GM19372 (cell line): ENCODE measurements around the gene GOLGA3.
"Not testable (repeated sequence)": the region's sequence is repeated elsewhere in the genome, so short reads cannot be mapped to it uniquely, and the experiment has no call there.

Experiments used
- ATAC-seq: cut with Tn5 transposase; IDR thresholded peaks from one replicate; pipeline ENCODE4 v1.9.1; 2021; ENCODE audit warnings: mild to moderate bottlenecking, low read depth, moderate library complexity; ENCODE audit not compliant: unreplicated experiment

Gene GOLGA3

DNA sequence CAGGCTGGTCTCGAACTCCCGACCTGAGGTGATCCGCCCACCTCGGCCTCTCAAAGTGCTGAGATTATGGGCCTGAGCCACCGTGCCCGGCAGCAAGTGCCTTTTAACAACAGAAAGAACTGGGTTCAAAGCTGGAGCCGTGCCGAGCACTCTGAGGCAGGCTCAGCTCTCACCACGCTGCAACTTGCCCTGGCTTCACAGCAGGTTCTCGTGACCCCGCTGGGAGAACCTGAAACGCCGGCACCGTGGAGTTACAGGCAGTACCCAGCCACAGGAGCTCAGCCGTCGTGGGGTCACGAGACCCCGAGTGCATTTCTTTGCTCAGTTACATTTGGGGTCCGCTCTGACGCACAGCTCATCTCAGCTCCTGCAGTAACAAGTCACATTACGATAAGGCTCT is 14.4 kb downstream of the GOLGA3 start:
- no peak for ATAC-seq

DNA sequence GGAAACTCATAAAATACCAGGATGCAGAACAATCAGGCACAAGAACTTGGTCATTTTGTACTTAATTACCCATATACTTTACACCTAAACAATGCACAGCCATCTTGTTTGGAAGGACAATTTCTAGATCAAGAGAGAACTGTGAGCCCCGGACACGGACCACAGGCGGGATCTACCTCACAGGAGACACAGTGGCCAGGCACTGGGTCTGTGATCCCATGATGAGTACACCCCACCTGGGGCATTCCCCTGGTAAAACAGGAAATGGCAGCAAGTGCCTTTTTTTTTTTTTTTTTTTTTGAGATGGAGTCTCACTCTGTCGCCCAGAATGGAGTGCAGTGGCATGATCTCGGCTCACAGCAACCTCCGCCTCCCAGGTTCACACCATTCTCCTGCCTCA is 15.2 kb downstream of the GOLGA3 start:
- no peak for ATAC-seq

DNA sequence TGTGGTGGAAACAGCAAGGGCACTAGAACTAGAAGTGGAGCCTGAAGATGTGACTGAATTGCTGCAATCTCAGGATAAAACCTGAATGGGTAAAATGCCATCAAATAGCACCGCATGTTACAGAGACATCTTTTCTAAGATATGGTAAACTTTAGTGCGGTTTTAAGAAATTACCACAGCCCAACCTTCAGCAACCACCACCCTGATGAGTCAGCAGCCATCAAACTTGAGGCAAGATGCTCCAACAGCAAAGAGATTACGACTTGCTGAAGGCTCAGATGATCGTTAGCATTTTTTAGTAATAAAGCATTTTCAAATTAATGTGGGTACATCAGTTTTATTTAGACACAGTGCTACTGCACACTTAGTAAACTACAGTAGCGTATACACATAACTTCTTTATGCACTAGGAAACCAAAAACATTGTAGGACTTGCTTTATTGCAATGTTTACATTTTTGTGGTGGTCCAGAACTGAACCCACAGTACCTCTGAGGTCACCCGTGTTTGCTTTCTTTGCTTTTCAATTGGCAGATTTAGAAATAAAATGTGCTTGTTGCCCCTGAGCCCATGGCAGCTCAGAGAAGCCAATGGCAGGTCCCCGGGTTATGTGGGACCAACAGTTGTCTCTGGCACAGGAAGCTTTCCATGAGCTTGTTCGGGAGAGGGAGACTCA is 15.9 kb downstream of the GOLGA3 start:
- ATAC-seq = no peak

DNA sequence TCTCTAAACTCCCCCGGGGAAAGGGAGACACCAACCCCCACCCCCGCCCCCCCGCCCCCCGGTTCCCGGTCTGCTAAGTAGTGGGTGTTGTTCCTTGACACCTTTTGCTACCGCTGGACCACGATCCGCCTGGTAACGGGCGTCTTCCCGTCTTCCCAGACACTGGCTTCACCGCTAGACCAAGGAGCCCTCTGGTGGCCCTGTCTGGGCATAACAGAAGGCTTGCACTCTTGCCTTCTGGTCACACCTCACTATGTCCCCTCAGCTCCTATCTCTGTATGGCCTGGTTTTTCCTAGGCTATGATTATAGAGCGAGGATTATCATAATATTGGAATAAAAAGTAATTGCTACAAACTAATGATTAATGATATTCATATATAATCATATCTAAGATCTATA is 19.3 kb downstream of the GOLGA3 start:
- not testable (repeated sequence) for ATAC-seq

DNA sequence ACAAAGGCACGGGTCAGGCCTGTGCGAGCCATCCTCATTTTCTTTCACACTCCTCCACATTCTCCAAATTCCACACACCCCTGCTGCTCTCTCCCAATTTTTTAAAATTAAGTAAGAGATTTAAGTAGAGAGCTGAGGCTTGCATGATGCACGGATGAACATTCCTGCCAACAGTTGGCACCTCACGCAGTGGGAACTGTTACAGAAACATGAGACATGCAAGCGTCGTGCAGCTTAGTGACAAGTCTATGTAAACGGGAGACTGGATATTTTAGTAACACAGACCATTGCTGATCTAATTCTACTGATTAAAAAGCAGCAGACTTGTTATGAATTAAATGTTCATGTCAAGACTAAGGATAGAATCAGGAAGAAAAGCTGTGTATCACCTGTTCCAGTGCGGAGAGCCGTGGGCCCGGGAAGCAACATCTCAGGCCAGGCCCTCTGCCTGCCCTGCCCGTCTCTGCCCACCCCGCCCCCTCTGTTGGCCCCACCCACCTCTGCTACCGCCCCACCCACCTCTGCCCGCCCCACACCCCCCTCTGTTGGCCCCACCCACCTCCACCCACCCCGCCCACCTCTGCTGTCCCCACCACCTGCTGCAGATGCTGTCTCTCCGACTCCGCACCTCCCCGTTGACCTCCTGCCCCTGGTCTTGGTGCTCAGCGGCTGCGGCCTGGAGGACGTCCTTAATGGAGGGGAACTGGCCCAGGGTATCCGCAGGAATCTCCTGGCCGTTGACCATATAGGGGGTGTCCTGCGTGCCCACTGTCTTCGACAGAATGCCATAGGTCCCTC is 21.2 kb downstream of the GOLGA3 start:
- ATAC-seq = no peak

DNA sequence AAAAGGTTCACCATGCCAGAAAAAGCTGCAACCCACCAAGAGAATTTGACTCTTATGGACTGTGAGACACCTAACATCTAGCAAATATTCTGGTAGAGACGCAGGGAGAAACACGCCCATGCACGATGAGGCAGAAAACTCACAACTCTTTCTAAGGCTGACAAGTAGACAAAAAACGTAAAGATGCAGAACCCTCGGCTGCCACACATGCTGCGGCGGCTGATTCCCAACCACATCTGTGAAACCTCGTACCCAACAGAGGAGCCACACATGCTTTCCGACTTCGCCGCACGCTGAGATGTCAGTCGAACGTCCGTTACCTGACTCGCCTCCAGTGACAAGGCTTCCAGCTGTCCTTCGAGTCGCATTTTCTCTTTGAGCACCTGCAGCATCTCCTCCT is 21.8 kb downstream of the GOLGA3 start:
- no peak for ATAC-seq

GRCh38 chr12:132804426-132804861 is 24.2 kb downstream of the GOLGA3 start:
- no peak for ATAC-seq

GRCh38 chr12:132803888-132804287 is 24.8 kb downstream of the GOLGA3 start:
- ATAC-seq = no peak

GRCh38 chr12:132803125-132803524 is 25.5 kb downstream of the GOLGA3 start:
- no peak for ATAC-seq

DNA sequence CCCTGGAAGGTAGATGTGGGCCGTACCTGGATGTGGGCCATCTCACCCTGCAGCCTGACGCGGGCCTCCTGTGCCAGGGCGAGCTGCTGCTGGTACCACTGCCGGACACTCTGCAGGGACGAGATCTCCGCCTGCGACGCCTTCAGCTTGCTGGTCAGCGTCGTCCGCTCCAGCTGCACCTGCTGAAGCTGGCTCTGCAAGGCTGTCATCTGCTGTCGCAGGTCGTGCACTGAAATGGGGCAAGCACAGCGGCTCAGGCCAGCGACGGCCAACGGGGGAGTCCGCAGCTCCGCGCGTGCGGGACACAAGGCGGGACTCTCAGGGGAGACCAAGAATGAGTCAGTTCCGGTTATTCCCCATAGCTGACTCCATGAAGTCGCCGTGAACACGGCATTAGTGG is 26.9 kb downstream of the GOLGA3 start:
- ATAC-seq = no peak

GRCh38 chr12:132798836-132799235 is 29.8 kb downstream of the GOLGA3 start:
- no peak for ATAC-seq

- no peak for ATAC-seq
Observed at GRCh38 chr12:132797820-132798570, 30.7 kb downstream of the GOLGA3 start.

DNA sequence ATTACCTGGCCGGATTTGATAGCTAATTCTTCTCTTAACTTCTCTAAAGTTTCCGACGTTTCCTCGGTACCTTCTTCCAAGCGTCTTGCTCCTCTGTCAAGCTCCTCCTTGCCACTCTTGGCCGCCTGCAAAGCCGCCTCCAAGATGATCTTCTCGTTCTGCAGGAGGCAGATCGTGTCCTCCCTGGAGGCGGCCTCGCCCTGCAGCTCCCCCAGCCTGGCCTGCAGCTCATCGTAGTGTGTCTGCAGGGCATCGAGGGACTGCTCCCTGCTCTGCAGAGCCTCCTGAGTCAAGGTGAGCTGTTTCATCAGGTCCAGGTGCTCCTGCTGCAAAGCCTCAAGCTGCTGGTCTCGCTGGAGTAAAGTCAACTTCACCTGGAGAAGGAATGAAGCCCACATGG is 32.8 kb downstream of the GOLGA3 start:
- ATAC-seq = no peak

GRCh38 chr12:132791940-132792339 is 36.7 kb downstream of the GOLGA3 start:
- not testable (repeated sequence) for ATAC-seq

GRCh38 chr12:132789099-132789471 is 39.6 kb downstream of the GOLGA3 start:
- ATAC-seq = no peak

DNA sequence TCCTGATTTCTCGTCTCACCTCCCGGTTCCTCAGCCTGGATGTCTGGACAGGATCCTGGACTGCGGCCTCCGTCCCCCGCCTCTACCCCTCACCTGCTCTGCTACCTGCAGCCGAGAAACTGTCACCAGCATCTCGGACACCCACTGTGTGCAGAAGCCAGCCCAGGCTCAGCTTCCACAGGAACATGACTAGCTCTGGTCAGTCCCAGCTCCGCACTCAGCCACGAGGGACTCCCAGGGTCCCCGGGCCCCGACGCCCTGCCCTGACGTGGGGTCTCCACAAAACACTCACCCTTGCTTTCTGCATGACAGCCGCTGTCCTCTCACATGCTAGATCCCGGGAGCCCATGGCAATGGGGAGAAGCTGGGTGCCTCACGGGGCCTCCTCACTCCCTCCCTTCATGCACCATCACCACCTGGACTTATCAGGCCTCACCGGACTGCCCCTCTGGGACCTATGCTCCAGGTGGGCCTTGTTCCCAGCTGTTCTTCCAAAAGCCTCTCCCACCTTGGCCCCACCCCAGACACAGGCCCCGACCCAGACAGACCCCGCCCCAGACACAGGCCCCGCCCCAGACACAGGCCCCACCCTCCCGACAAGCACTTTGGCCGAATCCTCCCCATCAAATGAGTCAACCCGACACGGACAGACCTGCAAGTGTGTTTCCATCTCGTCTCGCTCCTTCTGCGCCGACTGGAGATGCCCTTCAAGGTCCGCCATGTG is 40.1 kb downstream of the GOLGA3 start:
- no peak for ATAC-seq

GRCh38 chr12:132787877-132788276 is 40.8 kb downstream of the GOLGA3 start:
- no peak for ATAC-seq

GRCh38 chr12:132786192-132786591 is 42.5 kb downstream of the GOLGA3 start:
- no peak for ATAC-seq

DNA sequence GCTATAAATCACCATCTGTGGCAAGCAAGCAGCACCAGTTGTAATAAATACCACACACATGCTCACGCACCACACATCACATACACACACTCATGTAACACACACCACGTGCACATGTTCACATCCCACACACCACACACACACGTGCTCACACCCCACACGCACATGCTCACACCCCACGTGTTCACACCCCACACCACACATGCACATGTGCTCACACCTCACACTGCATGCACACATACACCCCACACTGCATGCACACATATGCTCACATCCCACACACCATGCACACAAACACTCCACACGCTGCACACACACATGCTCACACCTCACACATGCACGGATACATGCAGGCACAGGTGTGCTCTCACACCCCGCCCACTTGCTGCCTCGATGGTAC is 44.1 kb downstream of the GOLGA3 start:
- no peak for ATAC-seq

DNA sequence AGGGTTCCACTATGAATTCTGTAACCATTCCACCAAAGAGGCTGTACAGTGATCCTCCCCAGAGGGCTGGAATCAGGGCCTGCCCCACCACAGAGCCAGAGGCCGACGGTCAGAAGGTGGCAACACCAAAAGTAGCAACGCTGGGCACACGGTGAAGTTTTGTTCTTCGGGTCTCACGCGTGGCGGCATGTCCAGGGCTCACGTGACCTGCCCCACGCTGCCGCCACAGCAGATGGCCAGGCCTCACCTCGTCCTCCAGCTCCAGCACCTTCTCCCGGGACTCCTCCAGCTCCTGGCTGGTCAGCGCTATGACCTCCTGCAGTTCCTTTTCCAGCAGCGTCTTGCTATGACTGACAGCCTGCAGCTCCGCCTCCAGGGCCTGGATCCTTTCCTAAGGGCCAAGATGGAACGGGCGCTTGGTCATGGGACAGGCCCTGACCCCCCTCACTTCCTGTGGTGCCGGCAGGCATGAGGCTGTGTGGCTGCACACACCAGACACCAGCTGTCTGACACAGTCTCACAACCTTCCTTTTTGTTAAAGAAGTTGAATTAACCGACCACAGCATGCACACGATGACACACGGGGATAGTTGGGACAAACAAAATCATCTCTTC is 44.6 kb downstream of the GOLGA3 start:
- ATAC-seq = no peak
